PFSK-1 (cell line): ENCODE results near the gene RNF121.
A peak's percentile ranks its signal among the peaks of the same experiment; 100 is the strongest.

Experiments
- FOXP2 ChIP-seq: optimal IDR thresholded peaks from 2 replicates; pipeline ENCODE3; 2011; ENCODE audit warnings: borderline replicate concordance, control low read depth, inconsistent platforms; ENCODE audit not compliant: insufficient read depth; ENCODE audit errors: extremely low read length, extremely low read depth
- POLR2AphosphoS5 ChIP-seq: IDR thresholded peaks from 2 replicates; pipeline ENCODE4 v1.6.1; 2012; ENCODE audit warnings: low read depth, mild to moderate bottlenecking, control low read depth, low read length, moderate library complexity
- REST ChIP-seq, 2 experiments: IDR thresholded peaks; 2 replicates each; pipeline versions ENCODE4 v1.6.1 to v1.8.0; 2011 to 2012; ENCODE audit warnings: low read depth in 2 of 2, low read length in 2 of 2, control low read depth in 1 of 2, inconsistent platforms in 1 of 2, mild to moderate bottlenecking in 1 of 2, moderate library complexity in 1 of 2; ENCODE audit not compliant: insufficient read depth in 1 of 2
- SIN3A ChIP-seq: IDR thresholded peaks from 2 replicates; pipeline ENCODE4 v1.6.1; 2012; ENCODE audit warnings: mild to moderate bottlenecking, low read length, moderate library complexity, borderline replicate concordance; ENCODE audit not compliant: insufficient read depth
- TAF1 ChIP-seq: IDR thresholded peaks from 2 replicates; pipeline ENCODE4 v1.6.1; 2012; ENCODE audit warnings: low read length, control low read depth, borderline replicate concordance; ENCODE audit not compliant: insufficient read depth

GRCh38 chr11:71927820-71928736, 768 bp upstream of the RNF121 start, which contains the start of gene XNDC1N:
- TF ChIP-seq TAF1 (no peak), SIN3A (peak; percentile 61; the same call in 1 of the 2 replicates), REST (IDR thresholded peaks at IDR 0.05; ENCODE audit: insufficient read depth in 1 of 2, low read depth in 2 of 2, low read length in 2 of 2) (peak in 1 of 2 experiments; percentile 43; a peak in 1 of 4 replicates), POLR2AphosphoS5 (peak; percentile 58), FOXP2 (no peak)
